Stomach (tissue), 4 donors: ENCODE results near the gene ATXN2.

ENCODE experiments used
- EP300 ChIP-seq: sonication (generic); formaldehyde crosslinking; IDR thresholded peaks from one replicate; pipeline ENCODE4 v1.6.1; 2017; ENCODE audit warnings: antibody characterized with exemption
- POLR2A ChIP-seq, 4 donors: fragments of 450-650 bp; IDR thresholded peaks; one replicate each; pipeline ENCODE4 v1.6.1; 2016; ENCODE audit warnings: antibody characterized with exemption in 4 of 4, control low read depth in 2 of 4, mild to moderate bottlenecking in 1 of 4, moderate library complexity in 1 of 4
- TF ChIP-seq, protein P1 (sequence below), 7 experiments: fragments of 450-650 bp in 4 of 7; fragments of 200-600 bp in 3 of 7; sonication (generic) in 3 of 7; IDR thresholded peaks; one replicate each; pipeline ENCODE4 v1.5.1; 2016 to 2019; ENCODE audit warnings: antibody characterized with exemption in 7 of 7, control low read depth in 2 of 7, mild to moderate bottlenecking in 1 of 7

DNA sequence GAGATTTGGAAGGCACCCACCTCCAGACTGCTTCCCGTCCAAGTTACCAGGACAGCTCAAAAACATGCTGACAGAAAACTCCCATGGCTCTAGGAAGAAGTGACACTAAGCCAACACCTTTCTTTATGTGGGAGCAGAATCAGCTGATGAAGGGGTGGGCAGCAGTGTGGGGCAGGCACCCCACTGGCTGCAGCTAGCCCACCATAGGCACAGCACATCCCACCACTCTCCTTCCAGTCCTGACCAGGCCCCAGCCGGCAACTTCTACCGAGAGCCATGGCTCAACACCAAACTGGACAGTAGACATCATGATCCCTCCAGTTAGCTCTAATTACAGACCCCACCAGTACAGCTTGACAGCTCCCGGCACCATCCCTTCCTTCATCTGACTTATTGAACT, 148.4 kb downstream of the ATXN2 start:
- no peak for TF ChIP-seq EP300
- TF ChIP-seq POLR2A (IDR thresholded peaks at IDR 0.05): no peak
- TF ChIP-seq, protein P1, sequence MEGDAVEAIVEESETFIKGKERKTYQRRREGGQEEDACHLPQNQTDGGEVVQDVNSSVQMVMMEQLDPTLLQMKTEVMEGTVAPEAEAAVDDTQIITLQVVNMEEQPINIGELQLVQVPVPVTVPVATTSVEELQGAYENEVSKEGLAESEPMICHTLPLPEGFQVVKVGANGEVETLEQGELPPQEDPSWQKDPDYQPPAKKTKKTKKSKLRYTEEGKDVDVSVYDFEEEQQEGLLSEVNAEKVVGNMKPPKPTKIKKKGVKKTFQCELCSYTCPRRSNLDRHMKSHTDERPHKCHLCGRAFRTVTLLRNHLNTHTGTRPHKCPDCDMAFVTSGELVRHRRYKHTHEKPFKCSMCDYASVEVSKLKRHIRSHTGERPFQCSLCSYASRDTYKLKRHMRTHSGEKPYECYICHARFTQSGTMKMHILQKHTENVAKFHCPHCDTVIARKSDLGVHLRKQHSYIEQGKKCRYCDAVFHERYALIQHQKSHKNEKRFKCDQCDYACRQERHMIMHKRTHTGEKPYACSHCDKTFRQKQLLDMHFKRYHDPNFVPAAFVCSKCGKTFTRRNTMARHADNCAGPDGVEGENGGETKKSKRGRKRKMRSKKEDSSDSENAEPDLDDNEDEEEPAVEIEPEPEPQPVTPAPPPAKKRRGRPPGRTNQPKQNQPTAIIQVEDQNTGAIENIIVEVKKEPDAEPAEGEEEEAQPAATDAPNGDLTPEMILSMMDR (IDR thresholded peaks at IDR 0.05): no peak
